K562 (cell line): ENCODE data around the gene TBC1D5. TPM values are rescaled to one million over a fixed set of nuclear protein-coding genes. Genes with fewer than 3 reads are reported as not detected.

Source experiments
- ATAC-seq: fragments of 200-7000 bp; cut with Tn5 transposase; 3 replicates; pipeline ENCODE4 v1.9.1; 2020; ENCODE audit warnings: moderate library complexity
- BruUV-seq: library from RNA; stranded (reverse); fragments of 400-500 nt; replicated peaks from 2 replicates; lab custom pipeline; 2021; lab: Mats Ljungman, UMichigan
- CTCF ChIA-PET: fragments of 300-600 bp; formaldehyde crosslinking; extraction: SDS; loops from one replicate; lab custom pipeline; 2021; ENCODE audit warnings: low intra/inter-chr PET ratio; lab: Yijun Ruan, JAX
- POLR2A ChIA-PET: fragments of 300-600, 350-650 bp; sonication (Branson Sonifier 250); formaldehyde crosslinking; extraction: SDS; loops from one replicate; lab custom pipeline; 2021; ENCODE audit warnings: antibody characterized with exemption, inconsistent platforms; lab: Yijun Ruan, JAX
- DNase-seq, 4 experiments: peaks; one replicate each; pipeline versions ENCODE4 v3.0.0 to v3.0.0-alpha.2; 2011 to 2018; ENCODE audit warnings: low spot score in 3 of 4, mixed read lengths in 3 of 4; ENCODE audit errors: extremely low read depth in 1 of 4
- FAIRE-seq: peaks from 2 replicates; lab custom pipeline; 2011; peaks lifted over from hg19 to GRCh38; lab: Jason Lieb, UNC
- H2AFZ ChIP-seq: 2 replicates; pipeline ENCODE4 v1.6.0; 2011; ENCODE audit warnings: low read depth, low read length, control low read depth, inconsistent platforms
- H3K27ac ChIP-seq: fragments of 200-600 bp; 3 replicates; pipeline ENCODE4 v1.8.0; 2011; ENCODE audit warnings: low read depth, mild to moderate bottlenecking, control low read depth, inconsistent platforms, low read length, moderate library complexity, mixed read lengths; ENCODE audit errors: extremely low read depth
- H3K27me3 ChIP-seq, 2 experiments: fragments of 300-600 bp in 1 of 2; 2 replicates in 1 of 2; 3 replicates in 1 of 2; pipeline versions ENCODE4 v1.6.0 to v1.8.0; 2011; ENCODE audit warnings: inconsistent platforms in 2 of 2, low read length in 2 of 2, mild to moderate bottlenecking in 1 of 2, mixed read lengths in 1 of 2, moderate library complexity in 1 of 2; ENCODE audit not compliant: control insufficient read depth in 2 of 2, insufficient read depth in 2 of 2
- H3K36me3 ChIP-seq: fragments of 300-600 bp; 3 replicates; pipeline ENCODE4 v1.8.0; 2011; ENCODE audit warnings: mild to moderate bottlenecking, low read length, inconsistent platforms; ENCODE audit not compliant: control insufficient read depth, insufficient read depth
- H3K4me1 ChIP-seq, 2 experiments: fragments of 200-600 bp in 1 of 2; replicated peaks in 1 of 2; 2 replicates in 1 of 2; 3 replicates in 1 of 2; pipeline versions ENCODE4 v1.5.1 to v1.8.0; 2011; ENCODE audit warnings: inconsistent platforms in 2 of 2, low read length in 2 of 2, mild to moderate bottlenecking in 1 of 2, mixed read lengths in 1 of 2, moderate library complexity in 1 of 2; ENCODE audit not compliant: control insufficient read depth in 2 of 2, insufficient read depth in 2 of 2
- H3K4me2 ChIP-seq: 2 replicates; pipeline ENCODE4 v1.6.1; 2011; ENCODE audit warnings: low read length, control low read depth, inconsistent platforms, mixed read lengths; ENCODE audit not compliant: insufficient read depth
- H3K4me3 ChIP-seq: fragments of 200-600 bp; sonication (generic), shearing (Covaris generic); 2 replicates; pipeline ENCODE4 v1.5.1; 2016; ENCODE audit warnings: control low read depth, inconsistent platforms
- H3K79me2 ChIP-seq: fragments of 200-600 bp; 3 replicates; pipeline ENCODE4 v1.8.0; 2011; ENCODE audit warnings: low read length, inconsistent platforms; ENCODE audit not compliant: control insufficient read depth, insufficient read depth
- H3K9ac ChIP-seq, 2 experiments: 2 replicates each; pipeline versions ENCODE4 v1.6.0 to v1.6.1; 2011; ENCODE audit warnings: low read depth in 2 of 2, low read length in 2 of 2, control low read depth in 1 of 2, inconsistent platforms in 1 of 2, mild to moderate bottlenecking in 1 of 2, mixed read lengths in 1 of 2; ENCODE audit not compliant: insufficient read depth in 1 of 2
- H3K9me1 ChIP-seq: one replicate; pipeline ENCODE4 v1.6.0; 2011; ENCODE audit warnings: inconsistent platforms, mild to moderate bottlenecking, low read length, moderate library complexity; ENCODE audit not compliant: control insufficient read depth, insufficient read depth
- H3K9me3 ChIP-seq: replicated peaks from 2 replicates; pipeline ENCODE4 v1.5.1; 2011; ENCODE audit warnings: low read depth, low read length, inconsistent platforms; ENCODE audit not compliant: control insufficient read depth, insufficient read depth
- H4K20me1 ChIP-seq: replicated peaks from 2 replicates; pipeline ENCODE4 v1.6.1; 2011; ENCODE audit warnings: low read length, inconsistent platforms, mixed read lengths; ENCODE audit not compliant: control insufficient read depth, insufficient read depth
- NONO ChIP-seq, 2 experiments: fragments of 200-400 bp in 1 of 2; fragments of 450-650 bp in 1 of 2; formaldehyde crosslinking in 1 of 2; IDR thresholded peaks; 2 replicates each; pipeline ENCODE4 v1.6.1; 2017; ENCODE audit warnings: low read depth in 2 of 2, mild to moderate bottlenecking in 2 of 2, moderate library complexity in 2 of 2, low read length in 1 of 2
- NR3C1 ChIP-seq: sonication (generic); formaldehyde crosslinking; IDR thresholded peaks from 2 replicates; pipeline ENCODE4 v1.8.1; 2022; ENCODE audit warnings: missing genetic modification reagents
- SREBF1 ChIP-seq: fragments of 150-350 bp; IDR thresholded peaks from 2 replicates; pipeline ENCODE4 v1.6.1; 2014; ENCODE audit warnings: antibody characterized with exemption, low read depth, low read length, borderline replicate concordance
- YBX1 ChIP-seq: fragments of 450-650 bp; IDR thresholded peaks from 2 replicates; pipeline ENCODE4 v1.7.1; 2016; ENCODE audit warnings: mild to moderate bottlenecking
- ZBTB49 ChIP-seq: sonication (generic); formaldehyde crosslinking; IDR thresholded peaks from 2 replicates; pipeline ENCODE4 v1.8.0; 2022; ENCODE audit warnings: missing genetic modification reagents, mild to moderate bottlenecking, borderline replicate concordance
- ZFP36 ChIP-seq: fragments of 150-350 bp; IDR thresholded peaks from 2 replicates; pipeline ENCODE4 v1.6.1; 2018; ENCODE audit warnings: low read length, low read depth; ENCODE audit not compliant: partially characterized antibody
- in situ Hi-C: fragments of 300-500 bp; cut with MboI; formaldehyde crosslinking; loops from 4 replicates; pipeline ENCODE4 v1.15.0; 2018; ENCODE audit warnings: inconsistent platforms, mixed read lengths
- intact Hi-C: fragments of 100-400 bp; cut with micrococcal nuclease; formaldehyde crosslinking; loops from 2 replicates; pipeline ENCODE4 v1.14.2; 2022
- polyA plus RNA-seq, 8 experiments: library from polyadenylated mRNA; depleted of rRNA in 4 of 8; stranded (reverse) in 5 of 8; unstranded in 3 of 8; fragments of >200 nt; fragmentation: Nextera tagmentation in 2 of 8; fragmentation: Illumina TruSeq in 1 of 8; extraction: Ambion mirVana in 2 of 8; extraction: Trizol in 1 of 8; gene quantifications; 2 replicates each; pipeline versions ENCODE4 v1.2.1 to v1.2.3, GENCODE V29; 2011 to 2014; ENCODE audit warnings: inconsistent platforms in 1 of 8, missing spikeins in 1 of 8
- total RNA-seq, 7 experiments: library from RNA; depleted of rRNA in 6 of 7; stranded (reverse); fragments of >200 nt in 6 of 7; fragmentation: Illumina TruSeq in 2 of 7; extraction: Trizol in 2 of 7; gene quantifications; 2 replicates each; pipeline versions ENCODE4 v1.2.1 to v1.2.3, GENCODE V29; 2011 to 2021; ENCODE audit warnings: low replicate concordance in 1 of 7

The TBC1D5 gene
- total and polyA plus RNA-seq, 9 of the 15 experiments (the other 6 are each of a cell fraction or from before 2014, with no cell fraction given): 2.9 to 38.1 (median 25.6) TPM

- TF ChIP-seq ZFP36: no peak
- TF ChIP-seq NR3C1 (CRISPR knock-in tag): no peak
- TF ChIP-seq, all 486 proteins: peak for 0
Observed at GRCh38 chr3:17551333-17551732, 191.1 kb downstream of the TBC1D5 start (continued).

- H3K27ac ChIP-seq: no peak overlapping the region
- no peaks in the 10 kb centered on the region; a peak in 1 of 5 replicates for H3K4me1 ChIP-seq
- no peak overlapping the region for H3K4me3 ChIP-seq
- ChIA-PET POLR2A (no interaction called here), CTCF (no interaction called here)
- DNase-seq (no peak), ATAC-seq (no peak), FAIRE-seq (no peak)
- no peaks in the 10 kb centered on the region for H3K79me2 ChIP-seq
- H3K36me3 ChIP-seq: no peaks in the 10 kb centered on the region
- no peak overlapping the region for H3K9ac ChIP-seq
- H3K9me1 ChIP-seq: no peaks in the 10 kb centered on the region
- H4K20me1 ChIP-seq: no peaks in the 10 kb centered on the region
- H3K4me2 ChIP-seq: no peak overlapping the region
- in situ Hi-C loops: no loop called here
- H2AFZ ChIP-seq: no peak overlapping the region
- no peaks in the 10 kb centered on the region for H3K27me3 ChIP-seq
- H3K9me3 ChIP-seq: no peaks in the 10 kb centered on the region
- intact Hi-C loops: no loop called here
- no peak for TF ChIP-seq NONO (IDR thresholded peaks at IDR 0.05; ENCODE audit: low read depth in 2 of 2, low read length in 1 of 2)
- no peak for TF ChIP-seq SREBF1
- no peak for TF ChIP-seq ZBTB49 (CRISPR knock-in tag)
- TF ChIP-seq YBX1: no peak
- no TSS peak for BruUV-seq
Observed at GRCh38 chr3:17550624-17551023, 191.8 kb downstream of the TBC1D5 start.
